OCI-M2 (cell line): ENCODE measurements around the gene PCDHGB2.
"Not testable (repeated sequence)": the region's sequence is repeated elsewhere in the genome, so short reads cannot be mapped to it uniquely, and the experiment has no call there.

ENCODE experiments used
- DNase-seq: peaks from one replicate; lab custom pipeline; 2025; ENCODE audit not compliant: unreplicated experiment; lab: John Stamatoyannopoulos, UW

PCDHGB2 gene

GRCh38 chr5:141383345-141383744 lies 23.6 kb downstream of the PCDHGB2 start:
- DNase-seq, result no peak

- no peak for DNase-seq
These were observed 24.9 kb downstream of the PCDHGB2 start for GRCh38 chr5:141384471-141385267.

GRCh38 chr5:141387557-141388311 lies 27.9 kb downstream of the PCDHGB2 start, which contains the start of gene PCDHGB4:
Gene PCDHGB4, plus strand, starts transcription at chr5:141387698. Its CDS starts 187 bp downstream, at chr5:141387885.
- not testable (repeated sequence) for DNase-seq

- no peak for DNase-seq
These were observed 28.9 kb downstream of the PCDHGB2 start for GRCh38 chr5:141388661-141389060.

- DNase-seq, result no peak
These were observed 29.6 kb downstream of the PCDHGB2 start for GRCh38 chr5:141389153-141390042.

- DNase-seq, result no peak
These were observed 32.8 kb downstream of the PCDHGB2 start, which contains the start of gene PCDHGA8 for GRCh38 chr5:141392429-141393198. Gene PCDHGA8, plus strand, starts transcription at chr5:141392633. Its CDS starts 181 bp downstream, at chr5:141392814.

- no peak for DNase-seq
These were observed 33.5 kb downstream of the PCDHGB2 start for GRCh38 chr5:141393267-141393666.

GRCh38 chr5:141394401-141395187 lies 34.8 kb downstream of the PCDHGB2 start:
- not testable (repeated sequence) for DNase-seq

- DNase-seq, result not testable (repeated sequence)
These were observed 38.2 kb downstream of the PCDHGB2 start, which contains the start of gene PCDHGB5 for GRCh38 chr5:141397756-141398551. Gene PCDHGB5, plus strand, starts transcription at chr5:141397947. Its CDS starts 181 bp downstream, at chr5:141398128.

- no peak for DNase-seq
These were observed 38.8 kb downstream of the PCDHGB2 start for GRCh38 chr5:141398608-141399007.

- no peak for DNase-seq
These were observed 39.9 kb downstream of the PCDHGB2 start for GRCh38 chr5:141399555-141400258.

- DNase-seq, result no peak
These were observed 42.9 kb downstream of the PCDHGB2 start, which contains the start of gene PCDHGA9 for GRCh38 chr5:141402553-141403243. Gene PCDHGA9, plus strand, starts transcription at chr5:141402778. Its CDS starts 175 bp downstream, at chr5:141402953.

- DNase-seq, result no peak
These were observed 43.6 kb downstream of the PCDHGB2 start for GRCh38 chr5:141403387-141403786.

GRCh38 chr5:141407790-141408505 lies 48.2 kb downstream of the PCDHGB2 start, which contains the start of gene PCDHGB6:
Gene PCDHGB6, plus strand, starts transcription at chr5:141408021. Its CDS starts 182 bp downstream, at chr5:141408203.
- DNase-seq, result not testable (repeated sequence)

GRCh38 chr5:141409598-141410306 lies 50.0 kb downstream of the PCDHGB2 start:
- DNase-seq, result no peak

GRCh38 chr5:141411575-141411974 lies 51.8 kb downstream of the PCDHGB2 start:
- no peak for DNase-seq
